Right lobe of liver (tissue), 4 donors: ENCODE measurements around the gene SLC9B1.

Experiments
- CTCF ChIP-seq, 4 donors: fragments of 200-600 bp in 3 of 4; fragments of 450-650 bp in 1 of 4; IDR thresholded peaks; one replicate each; pipeline versions ENCODE4 v1.5.1 to v1.8.0; 2016 to 2022; ENCODE audit warnings: antibody characterized with exemption in 4 of 4, mild to moderate bottlenecking in 2 of 4
- POLR2A ChIP-seq: fragments of 450-650 bp; IDR thresholded peaks from one replicate; pipeline ENCODE4 v1.6.1; 2017; ENCODE audit warnings: antibody characterized with exemption, mild to moderate bottlenecking
- donor health status: DM: no; HTN: no; CAD: no.
- donor health status: DM: no; HTN: no; CAD: no.
- donor health status: DM: no; HTN: yes; CAD: no.

- no peak for TF ChIP-seq CTCF (IDR thresholded peaks at IDR 0.05)
- no peak for TF ChIP-seq POLR2A
Measured at GRCh38 chr4:103021120-103021519, 1.6 kb upstream of the SLC9B1 start.
